SK-N-SH (cell line): ENCODE results near the gene TANGO6. TPM values are rescaled to one million over a fixed set of nuclear protein-coding genes. Genes with fewer than 3 reads are reported as not detected.
A peak's percentile ranks its signal among the peaks of the same experiment; 100 is the strongest.

ENCODE experiments used
- CTCF ChIA-PET: fragments of 300-600, 350-600 bp; formaldehyde crosslinking; extraction: SDS; loops from one replicate; lab custom pipeline; 2021; lab: Yijun Ruan, JAX
- POLR2A ChIA-PET: fragments of 350-600 bp; sonication (Branson Sonifier 250); formaldehyde crosslinking; extraction: SDS; loops from one replicate; lab custom pipeline; 2020; ENCODE audit warnings: antibody characterized with exemption, inconsistent platforms; lab: Yijun Ruan, JAX
- DNase-seq: peaks from one replicate; pipeline ENCODE4 v3.0.0; 2012
- H2AFZ ChIP-seq: fragments of 200-600 bp; sonication (generic); 2 replicates; pipeline ENCODE4 v1.8.1; 2016; ENCODE audit warnings: antibody characterized with exemption, mild to moderate bottlenecking, low read depth
- H3F3A ChIP-seq: fragments of 200-600 bp; sonication (generic); replicated peaks from 2 replicates; pipeline ENCODE3; 2016; ENCODE audit warnings: antibody characterized with exemption, mild to moderate bottlenecking; ENCODE audit not compliant: insufficient read depth
- H3K27ac ChIP-seq, 2 experiments: fragments of 200-500 bp in 1 of 2; fragments of 200-600 bp in 1 of 2; sonication (Bioruptor generic) in 1 of 2; sonication (generic), shearing (Covaris generic) in 1 of 2; 2 replicates each; pipeline versions ENCODE4 v1.5.1 to v1.6.1; 2014 to 2016; ENCODE audit warnings: low read depth in 2 of 2, inconsistent platforms in 1 of 2, low read length in 1 of 2, mild to moderate bottlenecking in 1 of 2, mixed read lengths in 1 of 2
- H3K27me3 ChIP-seq: fragments of 200-600 bp; sonication (generic), shearing (Covaris generic); 2 replicates; pipeline ENCODE4 v1.6.1; 2016; ENCODE audit warnings: mixed run types; ENCODE audit not compliant: insufficient read depth
- H3K36me3 ChIP-seq, 2 experiments: fragments of 200-500 bp in 1 of 2; fragments of 200-600 bp in 1 of 2; sonication (Bioruptor generic) in 1 of 2; sonication (generic) in 1 of 2; replicated peaks in 1 of 2; 2 replicates each; pipeline versions ENCODE3 to v1.5.1; 2014 to 2016; ENCODE audit warnings: low read length in 1 of 2, mild to moderate bottlenecking in 1 of 2; ENCODE audit not compliant: insufficient read depth in 2 of 2, control insufficient read depth in 1 of 2
- H3K4me1 ChIP-seq, 2 experiments: fragments of 200-500 bp in 1 of 2; fragments of 200-600 bp in 1 of 2; sonication (Bioruptor generic) in 1 of 2; sonication (generic), shearing (Covaris generic) in 1 of 2; 2 replicates each; pipeline versions ENCODE4 v1.5.1 to v1.6.1; 2014 to 2016; ENCODE audit warnings: low read depth in 1 of 2, low read length in 1 of 2, mixed run types in 1 of 2; ENCODE audit not compliant: insufficient read depth in 2 of 2, control insufficient read depth in 1 of 2
- H3K4me2 ChIP-seq: fragments of 200-600 bp; sonication (generic), shearing (Covaris generic); 2 replicates; pipeline ENCODE4 v1.6.1; 2017; ENCODE audit warnings: mixed run types
- H3K4me3 ChIP-seq, 2 experiments: fragments of 200-500 bp in 1 of 2; fragments of 200-600 bp in 1 of 2; sonication (Bioruptor generic) in 1 of 2; sonication (generic), shearing (Covaris generic) in 1 of 2; 2 replicates each; pipeline versions ENCODE4 v1.5.1 to v1.8.1; 2014 to 2016; ENCODE audit warnings: low read depth in 2 of 2, inconsistent platforms in 1 of 2, low read length in 1 of 2, mild to moderate bottlenecking in 1 of 2, mixed read lengths in 1 of 2, moderate library complexity in 1 of 2
- H3K79me2 ChIP-seq: fragments of 200-600 bp; sonication (generic); 2 replicates; pipeline ENCODE4 v1.8.1; 2017; ENCODE audit warnings: mild to moderate bottlenecking; ENCODE audit not compliant: insufficient read depth
- H3K9ac ChIP-seq: fragments of 200-600 bp; sonication (generic); 2 replicates; pipeline ENCODE4 v1.6.1; 2017; ENCODE audit warnings: mixed run types
- H3K9me2 ChIP-seq: fragments of 200-600 bp; sonication (generic); 2 replicates; pipeline ENCODE4 v1.6.1; 2017; ENCODE audit warnings: mixed run types
- H3K9me3 ChIP-seq: fragments of 200-600 bp; sonication (generic); 2 replicates; pipeline ENCODE4 v1.6.1; 2017; ENCODE audit warnings: mixed run types, mild to moderate bottlenecking, moderate library complexity
- H4K20me1 ChIP-seq: fragments of 200-600 bp; sonication (generic); 2 replicates; pipeline ENCODE4 v1.6.1; 2017; ENCODE audit warnings: mild to moderate bottlenecking, mixed run types; ENCODE audit not compliant: insufficient read depth
- CHD2 ChIP-seq: fragments of 150-350 bp; IDR thresholded peaks from 2 replicates; pipeline ENCODE4 v1.6.1; 2018; ENCODE audit warnings: low read length; ENCODE audit not compliant: partially characterized antibody
- ELF1 ChIP-seq: IDR thresholded peaks from 2 replicates; pipeline ENCODE4 v1.4.0; 2012
- EZH2phosphoT487 ChIP-seq: fragments of 200-600 bp; sonication (generic); IDR thresholded peaks from 2 replicates; pipeline ENCODE4 v1.6.1; 2017; ENCODE audit warnings: low read depth, mixed run types, mild to moderate bottlenecking, antibody characterized with exemption, moderate library complexity, borderline replicate concordance
- FOSL2 ChIP-seq: IDR thresholded peaks from 2 replicates; pipeline ENCODE4 v1.4.0; 2012; ENCODE audit warnings: low read depth, mild to moderate bottlenecking, moderate library complexity, borderline replicate concordance
- FOXJ3 ChIP-seq: sonication (generic); formaldehyde crosslinking; IDR thresholded peaks from 2 replicates; pipeline ENCODE4 v1.5.1; 2020; ENCODE audit warnings: mild to moderate bottlenecking, missing genetic modification reagents
- FOXM1 ChIP-seq: IDR thresholded peaks from 2 replicates; pipeline ENCODE4 v1.4.0; 2012; ENCODE audit warnings: low read depth, mild to moderate bottlenecking
- GABPA ChIP-seq: IDR thresholded peaks from 2 replicates; pipeline ENCODE4 v1.4.0; 2012; ENCODE audit warnings: low read depth, mild to moderate bottlenecking
- JUND ChIP-seq: IDR thresholded peaks from 2 replicates; pipeline ENCODE4 v1.4.0; 2012
- MAX ChIP-seq: IDR thresholded peaks from 2 replicates; pipeline ENCODE4 v1.4.0; 2012; ENCODE audit warnings: low read depth
- MEF2A ChIP-seq: IDR thresholded peaks from 2 replicates; pipeline ENCODE4 v1.4.0; 2012; ENCODE audit warnings: low read depth, borderline replicate concordance
- MXI1 ChIP-seq: IDR thresholded peaks from 2 replicates; pipeline ENCODE4 v1.6.1; 2012; ENCODE audit warnings: mild to moderate bottlenecking, low read depth, low read length, improper control_type of control experiment
- NFIC ChIP-seq: IDR thresholded peaks from 2 replicates; pipeline ENCODE4 v1.4.0; 2012; ENCODE audit warnings: borderline replicate concordance
- PBX3 ChIP-seq: IDR thresholded peaks from 2 replicates; pipeline ENCODE4; 2012
- RAD21 ChIP-seq: IDR thresholded peaks from 2 replicates; pipeline ENCODE4 v1.6.1; 2012; ENCODE audit warnings: mild to moderate bottlenecking, low read length
- RCOR1 ChIP-seq: fragments of 150-350 bp; IDR thresholded peaks from 2 replicates; pipeline ENCODE4 v1.6.1; 2017; ENCODE audit warnings: antibody characterized with exemption, low read length
- REST ChIP-seq: IDR thresholded peaks from 2 replicates; pipeline ENCODE4 v1.6.1; 2012; ENCODE audit warnings: mild to moderate bottlenecking, low read depth, low read length, moderate library complexity
- RFX5 ChIP-seq: IDR thresholded peaks from 2 replicates; pipeline ENCODE4 v1.6.1; 2012; ENCODE audit warnings: mild to moderate bottlenecking, improper control_type of control experiment, low read length
- RXRA ChIP-seq: IDR thresholded peaks from 2 replicates; pipeline ENCODE4 v1.4.0; 2012; ENCODE audit warnings: low read depth, mild to moderate bottlenecking, borderline replicate concordance
- SIN3A ChIP-seq: IDR thresholded peaks from 2 replicates; pipeline ENCODE4 v1.6.1; 2012; ENCODE audit warnings: low read depth, mild to moderate bottlenecking, low read length, moderate library complexity, borderline replicate concordance
- SMC3 ChIP-seq: IDR thresholded peaks from 2 replicates; pipeline ENCODE4 v1.6.1; 2012; ENCODE audit warnings: low read depth, low read length, improper control_type of control experiment
- TAF1 ChIP-seq: IDR thresholded peaks from 2 replicates; pipeline ENCODE4 v1.6.1; 2012; ENCODE audit warnings: low read depth, mild to moderate bottlenecking, low read length, moderate library complexity, borderline replicate concordance
- TCF12 ChIP-seq: IDR thresholded peaks from 2 replicates; pipeline ENCODE4 v1.4.0; 2012
- TEAD4 ChIP-seq: IDR thresholded peaks from 2 replicates; pipeline ENCODE4 v1.4.0; 2012; ENCODE audit warnings: mild to moderate bottlenecking, borderline replicate concordance; ENCODE audit not compliant: insufficient read depth
- USF1 ChIP-seq: IDR thresholded peaks from 2 replicates; pipeline ENCODE4 v1.4.0; 2012; ENCODE audit warnings: low read depth, borderline replicate concordance
- YY1 ChIP-seq: IDR thresholded peaks from 2 replicates; pipeline ENCODE4 v1.4.0; 2012; ENCODE audit warnings: low read depth, mild to moderate bottlenecking
- WGBS: methylation state at CpG from one replicate; pipeline ENCODE4 v1.1.6; 2017; ENCODE audit warnings: low lambda C conversion rate; 5-methylcytosine and 5-hydroxymethylcytosine counted together
- polyA plus RNA-seq, 3 experiments: library from polyadenylated mRNA; depleted of rRNA; stranded (reverse); fragments of >200 nt; gene quantifications; 2 replicates each; pipeline ENCODE4 v1.2.3, GENCODE V29; 2012
- TF ChIP-seq, protein P1 (sequence below): fragments of 150-350 bp; IDR thresholded peaks from 2 replicates; pipeline ENCODE4 v1.6.1; 2016; ENCODE audit warnings: mild to moderate bottlenecking, low read depth, low read length
- TF ChIP-seq, protein P2 (sequence below): IDR thresholded peaks from 2 replicates; pipeline ENCODE4 v1.4.0; 2012; ENCODE audit warnings: low read depth, borderline replicate concordance

Gene TANGO6
- polyA plus RNA-seq, 1 of the 3 experiments (the other 2 are of a cell fraction) = 5.5 TPM

GRCh38 chr16:69049146-69049545 lies 205.8 kb downstream of the TANGO6 start:
- ChIA-PET POLR2A (no interaction called here), CTCF (interaction anchor here (1.9 kb wide), 1 partner anchor 8 kb away, joined by 5 read pairs; no protein-coding TSS in a partner anchor)
- Histone ChIP-seq H3K4me2 (peak overlapping the region; percentile 27; the same call in 1 of the 2 replicates), H3K9me3 (no peaks in the 10 kb centered on the region), H3K9me2 (no peaks in the 10 kb centered on the region), H3K27ac (peak overlapping the region in 1 of 2 experiments; percentile 63; a peak in 2 of 4 replicates), H3K4me1 (peaks cover 0 to 7% of the 10 kb centered on the region in 2 experiments; a peak in 2 of 4 replicates), H3K79me2 (no peaks in the 10 kb centered on the region), H2AFZ (peak overlapping the region; percentile 68; the same call in 1 of the 2 replicates), H3K36me3 (no peaks in the 10 kb centered on the region), H3K27me3 (no peaks in the 10 kb centered on the region), H3K4me3 (no peak overlapping the region), H3F3A (peaks cover 10% of the 10 kb centered on the region), H4K20me1 (no peaks in the 10 kb centered on the region), H3K9ac (no peak overlapping the region)
- no peak for DNase-seq
- WGBS = 75% methylated on average over 5 of the region's 5 CpGs
- TF ChIP-seq RAD21 (no peak), MEF2A (no peak), SMC3 (no peak), USF1 (0 out of 2 replicates have a peak, but pooled peaks have one; percentile 26), RCOR1 (no peak), TEAD4 (no peak), YY1 (0 out of 2 replicates have a peak, but pooled peaks have one; percentile 36), TAF1 (no peak), CHD2 (no peak), FOSL2 (peak; percentile 66; the same call in 1 of the 2 replicates), RXRA (no peak), GABPA (no peak), FOXM1 (no peak), JUND (peak; percentile 63), TCF12 (peak; percentile 42; the same call in 1 of the 2 replicates), EZH2phosphoT487 (no peak), NFIC (no peak), FOXJ3 (CRISPR knock-in tag) (no peak), SIN3A (no peak), MXI1 (no peak), RFX5 (no peak), REST (no peak), ELF1 (no peak), MAX (no peak), PBX3 (no peak)
- TF ChIP-seq, protein P1, sequence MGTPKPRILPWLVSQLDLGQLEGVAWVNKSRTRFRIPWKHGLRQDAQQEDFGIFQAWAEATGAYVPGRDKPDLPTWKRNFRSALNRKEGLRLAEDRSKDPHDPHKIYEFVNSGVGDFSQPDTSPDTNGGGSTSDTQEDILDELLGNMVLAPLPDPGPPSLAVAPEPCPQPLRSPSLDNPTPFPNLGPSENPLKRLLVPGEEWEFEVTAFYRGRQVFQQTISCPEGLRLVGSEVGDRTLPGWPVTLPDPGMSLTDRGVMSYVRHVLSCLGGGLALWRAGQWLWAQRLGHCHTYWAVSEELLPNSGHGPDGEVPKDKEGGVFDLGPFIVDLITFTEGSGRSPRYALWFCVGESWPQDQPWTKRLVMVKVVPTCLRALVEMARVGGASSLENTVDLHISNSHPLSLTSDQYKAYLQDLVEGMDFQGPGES = no peak
- TF ChIP-seq, protein P2, sequence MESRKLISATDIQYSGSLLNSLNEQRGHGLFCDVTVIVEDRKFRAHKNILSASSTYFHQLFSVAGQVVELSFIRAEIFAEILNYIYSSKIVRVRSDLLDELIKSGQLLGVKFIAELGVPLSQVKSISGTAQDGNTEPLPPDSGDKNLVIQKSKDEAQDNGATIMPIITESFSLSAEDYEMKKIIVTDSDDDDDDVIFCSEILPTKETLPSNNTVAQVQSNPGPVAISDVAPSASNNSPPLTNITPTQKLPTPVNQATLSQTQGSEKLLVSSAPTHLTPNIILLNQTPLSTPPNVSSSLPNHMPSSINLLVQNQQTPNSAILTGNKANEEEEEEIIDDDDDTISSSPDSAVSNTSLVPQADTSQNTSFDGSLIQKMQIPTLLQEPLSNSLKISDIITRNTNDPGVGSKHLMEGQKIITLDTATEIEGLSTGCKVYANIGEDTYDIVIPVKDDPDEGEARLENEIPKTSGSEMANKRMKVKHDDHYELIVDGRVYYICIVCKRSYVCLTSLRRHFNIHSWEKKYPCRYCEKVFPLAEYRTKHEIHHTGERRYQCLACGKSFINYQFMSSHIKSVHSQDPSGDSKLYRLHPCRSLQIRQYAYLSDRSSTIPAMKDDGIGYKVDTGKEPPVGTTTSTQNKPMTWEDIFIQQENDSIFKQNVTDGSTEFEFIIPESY = no peak
